Kidney capillary endothelial cell (primary cell): ENCODE data around the gene RERE.
"Not testable (repeated sequence)": the region's sequence is repeated elsewhere in the genome, so short reads cannot be mapped to it uniquely, and the experiment has no call there.

Experiments used
- DNase-seq: peaks from one replicate; pipeline ENCODE4 v3.0.0-alpha.2; 2018; ENCODE audit warnings: low spot score

The RERE gene

DNA sequence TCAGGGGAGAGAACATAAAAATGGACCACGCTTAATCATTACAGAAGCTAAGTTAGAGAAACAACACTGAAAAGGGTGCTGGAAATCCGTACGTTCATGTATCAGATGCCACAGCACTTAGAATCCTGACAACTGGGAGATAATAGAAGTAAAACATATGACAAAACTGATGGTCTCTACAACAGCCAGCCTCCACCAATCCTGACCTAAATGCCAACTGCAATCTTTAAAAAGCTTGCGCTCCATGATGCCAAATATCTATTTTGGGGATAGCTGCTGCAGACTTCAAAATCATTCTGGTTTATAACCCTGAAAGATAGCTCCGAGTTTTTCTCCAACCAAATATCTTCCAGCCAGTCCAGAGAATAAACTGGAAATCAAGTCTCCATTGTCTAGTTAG lies 178.3 kb downstream of the RERE start:
- no peak for DNase-seq

- no peak for DNase-seq
These were observed 183.5 kb downstream of the RERE start for GRCh38 chr1:8633741-8634501.

GRCh38 chr1:8632102-8632501 lies 185.3 kb downstream of the RERE start:
- peak; percentile 31 for DNase-seq

DNA sequence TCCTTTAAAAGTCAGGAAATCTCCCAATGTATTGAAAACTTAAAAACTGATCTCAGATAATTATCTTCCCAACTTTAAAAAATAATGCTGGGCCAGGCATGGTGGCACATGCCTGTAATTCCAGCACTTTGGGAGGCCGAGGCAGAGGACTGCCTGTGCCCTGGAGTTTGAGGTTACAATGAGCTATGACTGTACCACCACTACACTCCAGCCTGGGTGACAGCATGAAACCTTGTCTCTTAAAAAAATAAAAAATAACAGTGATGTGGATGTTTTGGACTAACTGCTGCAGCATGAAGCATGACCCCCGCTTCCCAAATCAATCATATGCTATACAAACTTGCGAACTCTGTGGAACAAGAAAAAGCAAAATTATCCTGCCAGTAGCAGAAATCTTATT lies 186.3 kb downstream of the RERE start:
- no peak for DNase-seq

DNA sequence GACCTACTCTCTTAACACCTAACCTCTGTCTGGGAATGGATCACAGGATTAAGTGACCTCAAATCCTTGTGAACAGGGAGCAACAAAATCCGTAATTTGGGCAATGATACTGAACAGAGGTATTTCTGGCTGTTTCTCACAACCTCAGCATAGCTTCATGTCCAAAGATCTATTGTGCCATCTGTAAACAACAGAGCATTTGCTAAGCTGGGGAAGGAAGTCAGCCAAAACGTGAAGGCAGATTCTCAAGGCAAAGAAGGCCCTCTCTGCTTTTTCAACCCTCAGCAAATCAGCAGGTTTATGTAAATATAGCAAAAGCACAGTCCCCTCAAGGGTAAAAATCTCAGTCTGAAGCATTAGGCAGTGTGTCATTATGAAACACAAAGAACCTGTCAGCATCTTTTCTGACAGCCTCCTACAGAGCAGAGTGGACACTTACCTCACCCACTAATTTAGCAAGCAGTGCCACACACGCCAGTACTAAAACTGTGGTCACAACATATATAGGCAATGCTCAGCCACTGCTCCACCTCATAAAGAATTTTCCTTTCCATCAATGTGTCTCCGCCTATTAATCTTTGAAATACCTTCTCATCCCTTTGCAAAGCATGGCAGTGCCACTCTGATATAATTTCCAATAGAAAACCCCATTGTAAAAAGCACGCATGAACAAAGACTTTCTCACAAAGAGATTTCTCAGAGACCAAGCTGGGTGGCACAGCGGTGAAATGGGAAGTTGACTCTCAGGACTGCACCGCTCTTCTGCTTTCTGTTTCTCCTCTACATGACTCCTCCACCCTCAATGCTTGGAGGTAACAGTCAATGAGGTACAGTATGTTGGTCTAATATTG lies 188.0 kb downstream of the RERE start:
- no peak for DNase-seq

DNA sequence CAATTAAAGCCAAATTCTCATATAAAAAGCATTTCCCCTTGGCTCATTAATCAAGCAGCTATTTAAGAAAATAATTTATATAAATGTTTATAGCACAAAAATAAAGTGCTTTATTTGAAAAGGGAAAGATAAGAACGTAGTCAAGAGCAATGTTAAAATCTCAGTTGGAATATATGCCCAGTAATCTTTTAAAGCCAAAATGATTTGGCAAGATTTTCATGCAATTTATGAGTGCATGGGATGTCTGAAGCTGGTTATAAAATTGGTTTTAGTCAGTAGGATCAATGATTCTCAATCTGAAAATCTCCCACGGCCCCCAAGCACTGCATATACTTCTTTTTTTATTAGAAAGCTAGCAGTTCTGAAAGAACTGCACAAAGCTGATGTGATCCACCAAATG lies 188.8 kb downstream of the RERE start:
- no peak for DNase-seq

DNA sequence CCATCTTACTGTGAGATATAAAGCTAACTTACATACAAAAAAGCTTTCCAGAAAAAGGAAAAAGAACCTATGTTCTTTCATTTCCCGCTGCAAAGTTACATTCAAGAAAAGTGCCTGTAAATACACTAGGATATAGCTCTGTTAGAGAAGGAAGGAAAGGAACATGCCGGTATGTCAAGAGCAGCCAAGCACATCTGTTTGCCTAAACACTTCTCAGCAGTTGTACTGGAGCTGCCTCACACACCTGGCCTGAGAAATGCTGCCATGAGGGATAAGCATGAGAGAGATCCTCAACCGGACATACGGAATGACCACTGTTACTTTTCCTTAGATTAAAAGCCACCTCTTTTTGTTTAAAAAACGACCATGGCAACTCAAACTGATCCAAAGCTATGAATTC lies 189.7 kb downstream of the RERE start:
- DNase-seq: no peak

DNA sequence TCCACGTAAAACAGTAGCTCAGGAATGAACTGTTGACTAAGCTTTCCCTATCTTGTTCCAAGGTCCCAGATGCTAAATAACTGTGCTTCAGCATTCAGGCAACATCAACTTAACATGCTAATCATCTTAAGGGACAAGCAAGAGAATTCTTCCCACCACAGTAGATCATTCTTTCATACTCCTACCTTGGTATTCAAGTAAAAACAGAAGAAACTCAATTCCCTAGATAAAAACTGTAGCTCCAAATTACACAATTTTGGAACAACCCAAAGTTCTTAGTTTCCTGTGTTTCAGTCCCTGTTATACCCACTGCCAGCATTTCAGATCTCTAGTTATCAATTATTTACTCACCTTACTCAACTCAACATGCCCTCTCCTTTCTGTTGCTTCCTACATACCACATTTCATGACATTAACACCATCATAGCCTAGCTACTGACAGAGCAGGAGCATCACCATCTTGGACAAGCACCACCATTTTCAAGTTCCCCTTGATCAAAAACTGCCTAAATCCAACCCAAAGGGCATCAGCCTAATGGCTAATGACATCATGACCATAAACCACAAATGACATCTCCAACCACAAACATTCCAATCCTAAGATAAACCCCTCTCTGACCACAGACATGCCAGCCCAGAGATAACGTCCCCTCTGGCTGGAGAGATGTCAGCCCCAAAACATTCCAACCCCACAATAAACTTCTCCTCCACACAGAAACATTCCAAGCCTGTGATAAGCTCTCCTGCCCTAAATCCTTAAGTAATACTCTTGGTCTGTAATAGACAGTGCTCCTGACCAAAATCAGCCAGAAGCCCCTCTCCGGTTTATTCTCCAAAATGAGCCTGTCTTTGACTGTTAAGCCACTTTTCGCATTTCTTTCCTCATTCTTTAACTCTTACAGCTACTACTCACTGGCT lies 191.2 kb downstream of the RERE start:
- no peak for DNase-seq

- no peak for DNase-seq
These were observed 191.9 kb downstream of the RERE start for GRCh38 chr1:8625491-8625890.

DNA sequence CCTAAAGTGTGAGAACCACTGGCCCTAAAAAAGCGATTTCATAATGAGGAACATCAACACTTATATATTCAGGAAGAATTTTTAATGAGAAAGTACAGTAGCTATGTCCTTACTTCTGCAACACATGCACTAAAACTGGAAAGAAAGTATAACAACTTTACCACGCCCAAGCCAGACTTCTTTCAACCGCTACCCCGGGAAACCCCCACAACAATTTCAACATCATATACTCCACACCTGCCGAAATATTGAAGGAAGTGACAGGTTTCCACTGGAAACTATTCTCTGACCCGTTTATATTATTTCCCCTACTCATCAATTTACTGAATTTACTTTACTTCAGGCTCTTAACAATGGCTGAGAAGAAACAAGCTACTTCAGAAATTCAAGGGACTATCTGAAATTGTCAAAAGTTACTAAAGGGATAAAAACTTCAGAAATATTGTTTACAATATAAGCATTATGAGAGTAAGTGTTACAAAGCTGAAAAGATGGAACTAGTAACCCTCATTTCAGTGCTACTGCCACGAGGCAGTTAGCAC lies 193.7 kb downstream of the RERE start:
- not testable (repeated sequence) for DNase-seq

- not testable (repeated sequence) for DNase-seq
These were observed 195.6 kb downstream of the RERE start for GRCh38 chr1:8621785-8622348.

GRCh38 chr1:8621034-8621582 lies 196.3 kb downstream of the RERE start:
- DNase-seq: not testable (repeated sequence)

GRCh38 chr1:8619917-8620502 lies 197.4 kb downstream of the RERE start:
- not testable (repeated sequence) for DNase-seq

DNA sequence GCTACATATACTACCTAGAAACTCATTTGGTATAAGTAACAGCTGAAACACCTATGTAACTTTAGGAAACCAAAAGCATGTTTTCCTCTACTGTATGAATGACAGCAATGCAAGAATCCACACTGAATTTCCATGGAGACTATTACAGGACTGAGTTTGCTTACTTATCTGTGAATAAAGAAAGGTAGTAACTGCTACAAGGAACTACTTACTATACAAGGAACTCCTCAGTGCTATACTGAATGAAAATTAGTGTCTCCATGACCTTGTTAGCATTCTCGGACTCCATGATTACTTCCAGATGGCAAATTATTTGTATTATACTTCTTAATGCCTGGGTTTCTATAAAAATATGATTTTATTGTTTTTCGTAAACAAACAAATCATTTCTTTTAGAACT lies 198.0 kb downstream of the RERE start:
- not testable (repeated sequence) for DNase-seq

- not testable (repeated sequence) for DNase-seq
These were observed 200.6 kb downstream of the RERE start for GRCh38 chr1:8616791-8617190.

- DNase-seq: not testable (repeated sequence)
These were observed 205.6 kb downstream of the RERE start for GRCh38 chr1:8611634-8612515.

DNA sequence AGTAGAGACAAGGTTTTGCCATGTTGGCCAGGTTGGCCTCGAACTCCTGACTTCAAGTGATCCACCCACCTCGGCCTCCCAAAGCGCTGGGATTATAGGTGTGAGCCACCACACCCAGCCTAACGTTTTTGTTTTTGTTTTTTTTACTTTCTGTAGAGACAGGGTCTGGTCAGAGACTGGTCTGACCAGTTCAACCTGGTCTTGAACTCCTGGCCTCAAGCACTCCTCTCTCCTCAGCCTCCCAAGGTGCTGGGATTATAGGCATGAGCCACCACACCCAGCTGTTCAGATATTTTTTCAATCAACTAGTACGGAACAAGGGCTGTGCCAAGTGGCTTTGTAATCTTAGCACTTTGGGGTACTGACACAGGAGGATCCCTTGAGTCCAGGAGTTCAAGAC lies 209.5 kb downstream of the RERE start:
- no peak for DNase-seq

- DNase-seq: no peak
These were observed 213.1 kb downstream of the RERE start for GRCh38 chr1:8604041-8604945.

DNA sequence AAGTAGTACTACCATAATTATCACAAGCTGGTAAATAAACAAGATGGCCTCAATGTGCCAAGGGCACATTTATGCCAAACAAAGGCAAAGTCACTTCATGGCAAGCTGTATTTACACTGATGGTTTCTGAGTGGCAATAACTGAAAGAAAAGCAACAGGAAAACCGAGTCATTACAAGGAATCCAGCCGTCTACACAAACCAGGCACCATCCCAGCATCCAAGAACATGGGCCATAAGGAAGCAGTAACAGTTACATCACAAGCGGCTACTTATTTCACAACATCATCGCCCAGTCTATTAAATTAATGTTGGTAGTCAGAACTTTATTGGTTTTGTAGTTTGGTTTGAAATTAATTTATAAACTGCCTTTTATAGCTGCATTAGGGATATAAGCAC lies 214.2 kb downstream of the RERE start:
- peak; percentile 62 for DNase-seq
